Subcutaneous abdominal adipose tissue (tissue), 5 donors: ENCODE data around the gene MTMR3.
"Not testable (repeated sequence)": the region's sequence is repeated elsewhere in the genome, so short reads cannot be mapped to it uniquely, and the experiment has no call there.

Experiments
- H3K27ac ChIP-seq: one replicate; pipeline ENCODE4 v1.7.0; 2013; ENCODE audit warnings: low read depth, mild to moderate bottlenecking, inconsistent platforms, low read length, moderate library complexity
- H3K27me3 ChIP-seq, 5 donors: one replicate each; pipeline ENCODE4 v1.7.0; 2013; ENCODE audit warnings: low read length in 5 of 5, inconsistent platforms in 1 of 5; ENCODE audit not compliant: control insufficient read depth in 5 of 5, insufficient read depth in 4 of 5
- H3K36me3 ChIP-seq, 5 donors: one replicate each; pipeline ENCODE4 v1.7.0; 2013; ENCODE audit warnings: low read length in 5 of 5; ENCODE audit not compliant: control insufficient read depth in 5 of 5, insufficient read depth in 5 of 5
- H3K4me1 ChIP-seq, 5 donors: one replicate each; pipeline ENCODE4 v1.7.0; 2013; ENCODE audit warnings: low read length in 5 of 5, mild to moderate bottlenecking in 3 of 5, moderate library complexity in 1 of 5; ENCODE audit not compliant: control insufficient read depth in 5 of 5, insufficient read depth in 5 of 5
- H3K4me3 ChIP-seq, 5 donors: one replicate each; pipeline ENCODE4 v1.7.0; 2013; ENCODE audit warnings: low read length in 5 of 5, low read depth in 1 of 5
- H3K9ac ChIP-seq, 5 donors: one replicate each; pipeline ENCODE4 v1.7.0; 2013; ENCODE audit warnings: low read length in 5 of 5, mild to moderate bottlenecking in 4 of 5, moderate library complexity in 3 of 5
- H3K9me3 ChIP-seq, 5 donors: one replicate each; pipeline ENCODE4 v1.7.0; 2013; ENCODE audit warnings: low read length in 5 of 5; ENCODE audit not compliant: control insufficient read depth in 5 of 5
- donor health status: healthy.
- donor health status: healthy.
- donor health status: healthy.
- donor health status: healthy.
- donor health status: healthy.

The MTMR3 gene

DNA sequence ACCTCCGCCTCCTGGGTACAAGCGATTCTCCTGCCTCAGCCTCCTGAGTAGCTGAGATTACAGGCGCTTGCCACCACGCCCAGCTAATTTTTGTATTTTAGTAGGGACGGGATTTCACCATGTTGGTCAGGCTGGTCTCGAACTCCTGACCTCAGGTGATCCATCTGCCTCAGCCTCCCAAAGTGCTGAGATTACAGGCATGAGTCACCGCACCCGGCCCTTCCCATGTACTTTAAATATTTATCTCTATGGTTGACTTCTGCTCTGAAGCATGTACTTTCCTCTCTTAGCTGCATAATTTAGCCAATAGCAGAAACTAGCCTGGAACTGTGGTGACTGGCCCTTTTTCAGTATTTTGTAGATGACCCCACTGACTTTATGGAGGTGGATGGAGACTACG is 90.7 kb downstream of the MTMR3 start:
- H3K27me3 ChIP-seq, H3K9me3 ChIP-seq, H3K9ac ChIP-seq, H3K36me3 ChIP-seq, H3K4me1 ChIP-seq, H3K27ac ChIP-seq, H3K4me3 ChIP-seq: not testable (repeated sequence)

DNA sequence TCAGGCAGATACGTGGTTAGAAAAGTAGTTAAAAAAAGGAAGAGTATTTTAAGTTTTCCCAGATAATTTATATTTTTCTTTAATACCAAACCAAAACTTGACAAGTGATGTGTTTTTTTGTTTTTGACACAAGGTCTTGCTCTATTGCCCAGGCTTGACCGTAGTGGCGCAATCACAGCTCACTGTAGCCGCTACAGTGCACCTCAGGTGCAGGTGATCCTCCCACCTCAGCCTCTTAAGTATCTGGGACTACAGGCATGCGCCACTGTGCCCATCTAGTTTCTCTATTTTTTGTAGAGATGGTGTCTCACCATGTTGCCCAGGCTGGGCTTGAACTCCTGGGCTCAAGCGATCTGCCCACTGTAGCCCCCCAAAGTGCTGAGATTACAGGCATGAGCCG is 92.5 kb downstream of the MTMR3 start:
- Histone ChIP-seq H3K4me3 (no peak overlapping the region), H3K27ac (no peak overlapping the region), H3K9ac (no peak overlapping the region), H3K4me1 (peaks cover 3 to 14% (median 13%) of the 10 kb centered on the region in 5 donors), H3K36me3 (peaks cover 9 to 16% (median 12%) of the 10 kb centered on the region in 5 donors), H3K9me3 (no peaks in the 10 kb centered on the region), H3K27me3 (no peaks in the 10 kb centered on the region)

DNA sequence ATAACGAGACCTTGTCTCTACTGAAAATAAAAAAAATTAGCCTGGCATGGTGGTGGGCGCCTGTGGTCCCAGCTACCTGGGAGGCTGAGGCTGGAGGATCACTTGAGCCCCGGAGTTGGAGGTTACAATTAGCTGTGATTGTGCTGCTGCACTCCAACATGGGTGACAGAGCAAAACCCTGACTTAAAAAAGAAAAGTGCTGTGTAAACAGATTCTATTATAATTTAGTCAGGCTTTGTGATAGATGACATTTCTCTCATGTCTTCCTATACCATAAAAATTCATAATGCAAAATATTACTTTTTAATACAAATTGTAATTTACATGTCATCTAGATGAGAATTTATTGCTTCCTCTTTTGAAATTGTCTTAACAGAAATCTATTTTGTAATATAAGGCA is 94.1 kb downstream of the MTMR3 start:
- no peak overlapping the region for H3K4me3 ChIP-seq
- peaks cover 3 to 19% (median 13%) of the 10 kb centered on the region in 5 donors for H3K4me1 ChIP-seq
- no peak overlapping the region for H3K9ac ChIP-seq
- no peaks in the 10 kb centered on the region for H3K27me3 ChIP-seq
- H3K9me3 ChIP-seq: no peaks in the 10 kb centered on the region
- peaks cover 9 to 18% (median 14%) of the 10 kb centered on the region in 5 donors for H3K36me3 ChIP-seq
- no peak overlapping the region for H3K27ac ChIP-seq

DNA sequence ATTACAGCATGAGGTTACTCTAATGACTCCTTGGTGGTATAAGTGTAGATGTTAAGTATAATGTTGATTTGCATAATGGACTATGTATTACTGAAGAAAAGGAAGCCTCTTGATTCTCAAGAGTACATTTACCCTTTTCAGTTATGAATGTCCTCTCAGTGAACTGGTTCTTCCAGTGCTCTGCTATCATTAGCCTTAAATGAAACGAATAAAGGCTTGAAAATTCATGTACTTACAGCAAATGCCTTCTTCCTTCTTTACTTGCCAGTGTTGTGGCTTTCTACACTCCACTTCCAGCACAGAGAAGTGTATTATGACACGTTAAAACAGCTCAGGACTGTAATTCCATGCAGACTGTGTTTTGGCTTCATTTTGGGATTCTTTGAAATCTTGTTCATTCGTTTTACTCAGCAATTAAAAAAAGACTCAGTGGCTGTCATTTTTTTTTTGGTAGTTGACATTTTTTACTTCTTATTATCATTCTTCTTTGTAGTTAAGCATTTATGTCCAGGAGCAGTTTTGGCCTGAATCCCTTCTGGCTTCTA is 96.9 kb downstream of the MTMR3 start:
- H3K4me3 ChIP-seq: no peak overlapping the region
- no peak overlapping the region for H3K27ac ChIP-seq
- H3K36me3 ChIP-seq: peaks cover 16 to 31% (median 24%) of the 10 kb centered on the region in 5 donors
- H3K9ac ChIP-seq: no peak overlapping the region
- no peaks in the 10 kb centered on the region for H3K9me3 ChIP-seq
- no peaks in the 10 kb centered on the region for H3K27me3 ChIP-seq
- H3K4me1 ChIP-seq: peaks cover 3 to 19% (median 13%) of the 10 kb centered on the region in 5 donors

DNA sequence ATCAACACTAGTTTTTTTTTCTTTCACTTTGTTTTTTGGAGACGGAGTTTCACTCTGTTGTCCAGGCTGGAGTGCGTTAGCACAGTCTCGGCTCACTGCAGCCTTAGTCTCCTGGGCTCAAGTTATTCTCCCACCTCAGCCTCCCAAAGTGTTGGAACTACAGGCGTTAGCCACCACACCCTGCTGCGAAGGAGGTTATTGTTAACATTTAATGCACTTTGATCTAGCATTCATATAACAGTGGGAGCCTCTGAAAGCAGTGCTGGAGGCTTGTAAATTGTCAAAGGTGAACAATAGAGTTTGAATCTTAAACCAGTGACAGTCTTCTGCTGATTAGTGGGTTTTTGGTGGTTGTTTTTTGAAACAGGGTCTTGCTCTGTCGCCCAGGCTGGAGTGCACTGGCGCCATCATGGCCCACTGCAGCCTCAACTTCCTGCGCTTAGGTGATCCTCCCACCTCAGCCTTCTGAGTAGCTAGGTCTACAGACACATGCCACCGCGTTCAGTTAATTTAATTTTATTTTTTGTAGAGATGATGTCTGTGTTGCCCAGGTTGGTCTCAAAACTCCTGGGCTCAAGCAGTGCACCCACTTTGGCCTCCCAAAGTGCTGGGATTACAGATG is 100.4 kb downstream of the MTMR3 start:
- H3K36me3 ChIP-seq: peaks cover 19 to 37% (median 25%) of the 10 kb centered on the region in 5 donors
- H3K27ac ChIP-seq: no peak overlapping the region
- H3K9me3 ChIP-seq: no peaks in the 10 kb centered on the region
- peaks cover 3 to 25% (median 18%) of the 10 kb centered on the region in 5 donors for H3K4me1 ChIP-seq
- H3K9ac ChIP-seq: no peak overlapping the region
- no peaks in the 10 kb centered on the region for H3K27me3 ChIP-seq
- H3K4me3 ChIP-seq: no peak overlapping the region

DNA sequence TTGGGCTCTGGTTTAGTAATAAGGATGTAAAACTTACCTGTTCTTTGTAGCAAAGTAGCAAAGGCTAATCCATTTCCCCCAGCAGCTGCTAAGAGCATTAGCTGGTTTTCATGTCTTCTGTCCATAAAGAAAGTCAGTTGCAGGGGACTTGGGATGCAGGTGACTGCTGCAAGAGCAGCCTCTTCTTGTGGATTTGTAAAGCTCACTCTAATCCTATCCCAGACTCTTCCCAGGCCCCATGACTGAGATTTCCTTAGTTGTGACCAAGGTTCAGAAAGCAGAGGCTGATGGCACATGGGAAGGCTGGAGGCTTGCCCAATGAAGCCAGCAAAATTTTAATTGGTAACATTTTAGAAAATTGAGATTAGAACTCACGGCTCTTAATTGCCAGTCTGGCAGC is 102.9 kb downstream of the MTMR3 start:
- H3K9ac ChIP-seq: no peak overlapping the region
- no peaks in the 10 kb centered on the region for H3K9me3 ChIP-seq
- H3K27me3 ChIP-seq: no peaks in the 10 kb centered on the region
- no peak overlapping the region for H3K27ac ChIP-seq
- no peak overlapping the region for H3K4me3 ChIP-seq
- H3K36me3 ChIP-seq: peaks cover 11 to 28% (median 14%) of the 10 kb centered on the region in 5 donors
- H3K4me1 ChIP-seq: peaks cover 0 to 21% (median 15%) of the 10 kb centered on the region in 5 donors

DNA sequence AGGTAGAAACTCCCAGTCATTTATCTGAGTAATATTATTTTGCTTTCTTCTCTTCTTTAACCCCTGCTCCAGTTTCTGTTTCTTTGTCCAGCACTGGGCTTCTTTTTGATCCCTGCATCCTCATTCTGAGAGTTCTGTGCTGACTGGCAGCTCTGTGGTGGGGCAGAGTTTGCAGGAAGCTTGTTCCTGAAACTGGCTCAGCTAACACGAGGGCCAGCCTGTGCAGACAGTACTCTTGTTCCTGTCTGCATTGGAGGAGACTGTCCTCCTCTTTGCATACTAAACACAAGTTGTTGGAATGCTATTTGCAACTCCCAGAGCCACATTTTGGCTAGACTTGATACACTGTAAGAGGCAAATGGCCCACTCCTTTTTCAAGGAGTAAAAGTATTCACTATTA is 104.2 kb downstream of the MTMR3 start:
- Histone ChIP-seq H3K27ac (no peak overlapping the region), H3K4me3 (no peak overlapping the region), H3K9ac (no peak overlapping the region), H3K27me3 (no peaks in the 10 kb centered on the region), H3K9me3 (no peaks in the 10 kb centered on the region), H3K36me3 (peaks cover 18 to 40% (median 20%) of the 10 kb centered on the region in 5 donors), H3K4me1 (peaks cover 0 to 19% (median 15%) of the 10 kb centered on the region in 5 donors)

DNA sequence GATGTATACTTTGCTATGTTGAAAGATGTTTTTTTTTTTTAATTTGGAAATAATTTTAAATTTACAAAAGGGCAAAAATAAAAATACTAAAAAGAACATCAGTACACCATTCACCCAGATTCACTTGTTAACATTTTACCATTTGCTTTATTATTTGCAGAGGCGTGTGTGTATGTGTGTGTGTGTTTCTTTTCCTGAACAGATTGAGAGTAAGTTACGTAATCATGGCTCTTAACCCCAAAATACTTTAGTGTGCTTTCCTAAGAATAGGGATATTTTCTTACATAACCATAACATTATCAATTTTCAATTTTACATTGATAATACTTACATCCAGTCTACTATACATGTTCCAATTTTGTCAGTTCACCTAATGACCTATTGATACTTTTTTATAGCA is 105.7 kb downstream of the MTMR3 start:
- Histone ChIP-seq H3K4me3 (no peak overlapping the region), H3K27ac (no peak overlapping the region), H3K9me3 (no peaks in the 10 kb centered on the region), H3K9ac (no peak overlapping the region), H3K27me3 (no peaks in the 10 kb centered on the region), H3K36me3 (peaks cover 17 to 44% (median 28%) of the 10 kb centered on the region in 5 donors), H3K4me1 (peaks cover 0 to 19% (median 15%) of the 10 kb centered on the region in 5 donors)

DNA sequence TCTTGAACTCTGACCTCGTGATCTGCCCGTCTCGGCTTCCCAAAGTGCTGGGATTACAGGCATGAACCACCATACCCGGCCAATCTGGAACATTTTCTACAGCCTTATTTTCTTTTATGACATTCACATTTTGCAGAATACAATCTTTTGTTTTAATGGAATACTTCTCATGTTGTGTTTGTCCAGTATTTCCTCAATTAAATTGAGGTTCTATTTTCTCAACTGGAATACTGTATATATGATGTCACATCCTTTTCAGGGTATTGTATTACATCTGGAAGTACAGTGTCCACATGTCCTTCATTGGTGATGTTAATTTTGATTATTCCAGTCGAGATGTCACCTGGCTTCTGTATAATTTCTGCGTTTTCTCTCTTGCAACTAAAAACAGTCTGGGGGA is 106.5 kb downstream of the MTMR3 start:
- no peaks in the 10 kb centered on the region for H3K27me3 ChIP-seq
- peaks cover 20 to 48% (median 25%) of the 10 kb centered on the region in 5 donors for H3K36me3 ChIP-seq
- H3K9ac ChIP-seq: no peak overlapping the region
- H3K27ac ChIP-seq: no peak overlapping the region
- no peak overlapping the region for H3K4me3 ChIP-seq
- H3K4me1 ChIP-seq: peaks cover 0 to 21% (median 15%) of the 10 kb centered on the region in 5 donors
- no peaks in the 10 kb centered on the region for H3K9me3 ChIP-seq

DNA sequence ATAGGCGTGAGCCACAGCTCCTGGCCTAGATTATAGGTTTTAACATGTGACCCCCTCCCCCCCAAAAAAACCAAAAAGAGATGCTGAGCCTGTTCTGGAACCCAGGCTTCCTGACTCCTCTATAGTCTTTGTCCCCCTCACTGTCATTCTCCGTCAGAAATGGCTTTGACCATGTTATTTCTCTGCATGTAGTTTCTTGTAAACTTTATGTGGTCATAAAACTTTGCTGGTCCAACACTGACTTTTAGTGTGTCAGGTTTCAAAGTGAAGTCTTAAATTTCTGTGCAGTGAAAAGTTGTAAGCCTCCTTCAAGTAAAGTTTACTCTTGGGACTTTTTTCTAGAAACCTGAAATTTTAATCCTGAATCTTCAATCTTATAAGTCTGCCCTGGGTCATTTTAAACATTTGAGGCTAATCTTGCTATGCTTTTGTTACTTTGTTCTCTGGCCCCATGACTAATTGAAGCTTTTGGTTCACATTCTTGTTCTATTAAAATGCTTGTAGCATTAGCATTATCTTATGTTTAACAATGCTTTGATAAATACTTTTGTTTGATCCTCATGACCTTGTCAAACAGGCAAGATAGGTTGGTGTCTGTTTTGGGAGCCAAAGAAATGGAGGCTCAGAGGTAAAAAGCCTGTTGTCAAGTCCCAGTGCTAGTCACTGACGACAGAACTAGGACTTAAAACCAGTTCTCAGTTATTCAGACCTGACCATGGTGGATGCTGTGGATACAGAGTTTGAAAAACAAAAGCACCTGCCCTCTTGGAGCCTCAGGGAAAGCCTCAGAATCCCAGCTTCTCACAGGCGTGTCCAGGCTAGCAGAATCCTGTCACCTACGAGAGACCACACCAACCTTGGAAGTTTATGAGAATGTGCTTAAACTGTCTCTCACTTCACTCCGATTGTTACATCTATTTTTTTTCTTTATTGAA is 109.6 kb downstream of the MTMR3 start:
- Histone ChIP-seq H3K27ac (no peak overlapping the region), H3K27me3 (no peaks in the 10 kb centered on the region), H3K9me3 (no peaks in the 10 kb centered on the region), H3K4me1 (peaks cover 3 to 22% (median 15%) of the 10 kb centered on the region in 5 donors), H3K36me3 (peaks cover 14 to 41% (median 20%) of the 10 kb centered on the region in 5 donors), H3K9ac (no peak overlapping the region), H3K4me3 (no peak overlapping the region)
